Smooth muscle cell (in vitro differentiated cells): ENCODE results near the gene MEFV. TPM values are rescaled to one million over a fixed set of nuclear protein-coding genes. Genes with fewer than 3 reads are reported as not detected.

Experiments
- DNase-seq: peaks from one replicate; lab custom pipeline; 2025; ENCODE audit not compliant: unreplicated experiment; lab: John Stamatoyannopoulos, UW
- H2AFZ ChIP-seq: fragments of 200-600 bp; sonication (generic); 2 replicates; pipeline ENCODE4 v1.6.0; 2016; ENCODE audit warnings: antibody characterized with exemption, low read depth, mild to moderate bottlenecking
- H3F3A ChIP-seq: fragments of 200-600 bp; sonication (generic); 2 replicates; pipeline ENCODE4 v1.6.0; 2017; ENCODE audit warnings: antibody characterized with exemption, low read depth
- H3K27ac ChIP-seq: fragments of 200-600 bp; sonication (generic); 2 replicates; pipeline ENCODE4 v1.5.1; 2016; ENCODE audit warnings: low read depth, mild to moderate bottlenecking
- H3K27me3 ChIP-seq: fragments of 200-600 bp; sonication (generic); 2 replicates; pipeline ENCODE4 v1.6.1; 2016; ENCODE audit warnings: low read depth, mild to moderate bottlenecking
- H3K36me3 ChIP-seq: fragments of 200-600 bp; sonication (generic); 2 replicates; pipeline ENCODE4 v1.5.1; 2016; ENCODE audit warnings: low read depth
- H3K4me1 ChIP-seq: fragments of 200-600 bp; sonication (generic); 2 replicates; pipeline ENCODE4 v1.5.1; 2016; ENCODE audit warnings: low read depth
- H3K4me2 ChIP-seq: fragments of 200-600 bp; sonication (generic); 2 replicates; pipeline ENCODE4 v1.6.0; 2016; ENCODE audit warnings: mild to moderate bottlenecking
- H3K4me3 ChIP-seq: fragments of 200-600 bp; sonication (generic); 2 replicates; pipeline ENCODE4 v1.5.1; 2016; ENCODE audit warnings: mild to moderate bottlenecking
- H3K79me2 ChIP-seq: fragments of 200-600 bp; sonication (generic); 2 replicates; pipeline ENCODE4 v1.6.0; 2016; ENCODE audit warnings: low read depth, mild to moderate bottlenecking
- H3K9ac ChIP-seq: fragments of 200-600 bp; sonication (generic); 2 replicates; pipeline ENCODE4 v1.6.0; 2016; ENCODE audit warnings: low read depth
- H3K9me3 ChIP-seq: fragments of 200-600 bp; sonication (generic); replicated peaks from 2 replicates; pipeline ENCODE4 v1.5.1; 2016; ENCODE audit warnings: low read depth
- H4K20me1 ChIP-seq: fragments of 200-600 bp; sonication (generic); 2 replicates; pipeline ENCODE4 v1.6.0; 2016; ENCODE audit warnings: low read depth
- CTCF ChIP-seq: fragments of 200-600 bp; sonication (generic); IDR thresholded peaks from 2 replicates; pipeline ENCODE4 v1.5.1; 2017; ENCODE audit warnings: borderline replicate concordance, mild to moderate bottlenecking, antibody characterized with exemption; ENCODE audit not compliant: insufficient read depth, poor library complexity, severe bottlenecking
- WGBS: methylation state at CpG from one replicate; pipeline ENCODE4 v1.1.7; 2016; ENCODE audit warnings: low lambda C conversion rate; 5-methylcytosine and 5-hydroxymethylcytosine counted together
- polyA plus RNA-seq: library from polyadenylated mRNA; unstranded; fragments of >200 nt; fragmentation: Nextera tagmentation; extraction: Ambion mirVana; gene quantifications from 2 replicates; pipeline ENCODE4 v1.2.1, GENCODE V29; 2016
- total RNA-seq: library from RNA; depleted of rRNA; stranded (reverse); fragments of >200 nt; gene quantifications from 2 replicates; pipeline ENCODE4 v1.2.3, GENCODE V29; 2014

MEFV gene
- total and polyA plus RNA-seq, 2 experiments from 2014 or later: not detected

GRCh38 chr16:3242709-3243108 lies 13.7 kb downstream of the MEFV start:
- Histone ChIP-seq H2AFZ (no peak overlapping the region), H4K20me1 (no peaks in the 10 kb centered on the region), H3K4me2 (no peak overlapping the region), H3K27ac (no peak overlapping the region), H3K36me3 (no peaks in the 10 kb centered on the region), H3K27me3 (no peaks in the 10 kb centered on the region), H3K9me3 (no peaks in the 10 kb centered on the region), H3K9ac (no peak overlapping the region), H3K4me3 (no peak overlapping the region), H3F3A (no peaks in the 10 kb centered on the region), H3K79me2 (no peaks in the 10 kb centered on the region), H3K4me1 (no peaks in the 10 kb centered on the region)
- 88% methylated on average over 11 of the region's 11 CpGs for WGBS
- no peak for TF ChIP-seq CTCF
- DNase-seq: no peak

GRCh38 chr16:3241761-3242160 lies 14.7 kb downstream of the MEFV start:
- no peaks in the 10 kb centered on the region for H4K20me1 ChIP-seq
- H3F3A ChIP-seq: no peaks in the 10 kb centered on the region
- no peaks in the 10 kb centered on the region for H3K9me3 ChIP-seq
- H3K4me3 ChIP-seq: no peak overlapping the region
- H3K27me3 ChIP-seq: no peaks in the 10 kb centered on the region
- no peaks in the 10 kb centered on the region for H3K36me3 ChIP-seq
- no peak overlapping the region for H2AFZ ChIP-seq
- H3K27ac ChIP-seq: no peak overlapping the region
- no peak overlapping the region for H3K4me2 ChIP-seq
- H3K79me2 ChIP-seq: no peaks in the 10 kb centered on the region
- TF ChIP-seq CTCF: no peak
- 74% methylated on average over 5 of the region's 5 CpGs for WGBS
- H3K4me1 ChIP-seq: no peaks in the 10 kb centered on the region
- no peak for DNase-seq
- no peak overlapping the region for H3K9ac ChIP-seq

GRCh38 chr16:3235856-3236669 lies 20.4 kb downstream of the MEFV start:
- Histone ChIP-seq H3F3A (no peaks in the 10 kb centered on the region), H3K4me1 (peaks cover 4% of the 10 kb centered on the region), H3K9ac (no peak overlapping the region), H2AFZ (no peak overlapping the region), H3K9me3 (peaks cover 4% of the 10 kb centered on the region), H3K79me2 (peaks cover 13% of the 10 kb centered on the region), H3K36me3 (peaks cover 18% of the 10 kb centered on the region), H3K27me3 (no peaks in the 10 kb centered on the region), H3K4me2 (no peak overlapping the region), H3K27ac (no peak overlapping the region), H3K4me3 (no peak overlapping the region), H4K20me1 (no peaks in the 10 kb centered on the region)
- no peak for DNase-seq
- WGBS: 92% methylated on average over 27 of the region's 29 CpGs
- TF ChIP-seq CTCF: no peak
